PC-9 (cell line): ENCODE results near the gene LIPN.

Experiments used
- CTCF ChIP-seq: fragments of 200-600 bp; sonication (generic); conservative IDR thresholded peaks from 2 replicates; pipeline ENCODE4 v1.6.1; 2017; ENCODE audit warnings: mixed run types, antibody characterized with exemption, mild to moderate bottlenecking, moderate library complexity
- EZH2 ChIP-seq: fragments of 200-600 bp; sonication (generic); IDR thresholded peaks from 2 replicates; pipeline ENCODE4 v1.8.0; 2017; ENCODE audit warnings: antibody characterized with exemption, low read depth

- TF ChIP-seq EZH2 (no peak), CTCF (no peak)
These were observed 14.2 kb upstream of the LIPN start for GRCh38 chr10:88745633-88746032.
